SU-DHL-6 (cell line): Measurements from ENCODE around the gene RPS6KA3.
A peak's percentile ranks its signal among the peaks of the same experiment; 100 is the strongest.

Experiments
- H2AFZ ChIP-seq: fragments of 200-600 bp; sonication (generic); 2 replicates; pipeline ENCODE4 v1.6.1; 2014; ENCODE audit warnings: low read depth, mild to moderate bottlenecking, moderate library complexity, mixed read lengths, antibody characterized with exemption, low read length; ENCODE audit not compliant: severe bottlenecking
- H3F3A ChIP-seq: fragments of 200-600 bp; shearing (Covaris generic); 2 replicates; pipeline ENCODE4 v1.6.0; 2016; ENCODE audit warnings: antibody characterized with exemption, mild to moderate bottlenecking; ENCODE audit not compliant: insufficient read depth
- H3K27ac ChIP-seq: fragments of 200-600 bp; sonication (generic); 2 replicates; pipeline ENCODE4 v1.5.1; 2016; ENCODE audit warnings: low read depth, mild to moderate bottlenecking, low read length, moderate library complexity, mixed read lengths
- H3K27me3 ChIP-seq: fragments of 200-600 bp; sonication (generic), shearing (Covaris generic); 2 replicates; pipeline ENCODE4 v1.6.0; 2014; ENCODE audit warnings: mild to moderate bottlenecking, low read length
- H3K36me3 ChIP-seq: fragments of 200-600 bp; sonication (generic); 2 replicates; pipeline ENCODE4 v1.6.1; 2014; ENCODE audit warnings: mild to moderate bottlenecking, low read length, mixed read lengths
- H3K4me2 ChIP-seq: fragments of 300-600, 200-600 bp; shearing (Covaris generic), sonication (generic); 2 replicates; pipeline ENCODE4 v1.6.0; 2014; ENCODE audit warnings: low read length, low read depth, mild to moderate bottlenecking; ENCODE audit not compliant: poor library complexity, severe bottlenecking
- H3K4me3 ChIP-seq: fragments of 200-600 bp; sonication (generic); 2 replicates; pipeline ENCODE4 v1.5.1; 2014; ENCODE audit warnings: antibody characterized with exemption, low read length, mild to moderate bottlenecking, mixed read lengths; ENCODE audit not compliant: insufficient read depth, poor library complexity, severe bottlenecking
- H3K79me2 ChIP-seq: fragments of 200-600 bp; sonication (generic); 2 replicates; pipeline ENCODE4 v1.6.1; 2014; ENCODE audit warnings: mild to moderate bottlenecking, low read length, moderate library complexity; ENCODE audit not compliant: insufficient read depth
- H3K9ac ChIP-seq: fragments of 200-600 bp; sonication (generic); 2 replicates; pipeline ENCODE4 v1.7.0; 2014; ENCODE audit warnings: mild to moderate bottlenecking, low read length
- H3K9me2 ChIP-seq: fragments of 200-600 bp; sonication (generic); replicated peaks from 2 replicates; pipeline ENCODE4 v1.6.1; 2014; ENCODE audit warnings: low read length; ENCODE audit not compliant: insufficient read depth
- H3K9me3 ChIP-seq: fragments of 200-600 bp; sonication (generic); 2 replicates; pipeline ENCODE4 v1.6.1; 2014; ENCODE audit warnings: low read length, mixed read lengths; ENCODE audit not compliant: insufficient read depth
- H4K20me1 ChIP-seq: fragments of 200-600 bp; sonication (generic); 2 replicates; pipeline ENCODE4 v1.6.1; 2014; ENCODE audit warnings: low read depth, mild to moderate bottlenecking, antibody characterized with exemption, low read length, moderate library complexity, mixed read lengths
- CTCF ChIP-seq: fragments of 200-600 bp; sonication (generic); IDR thresholded peaks from one replicate; pipeline ENCODE4 v1.5.1; 2017; ENCODE audit warnings: antibody characterized with exemption, mild to moderate bottlenecking, low read length, moderate library complexity; ENCODE audit not compliant: insufficient read depth, poor library complexity, severe bottlenecking
- EZH2phosphoT487 ChIP-seq: fragments of 200-600 bp; sonication (generic), shearing (Covaris generic); conservative IDR thresholded peaks from 2 replicates; pipeline ENCODE4 v1.6.1; 2018; ENCODE audit warnings: mild to moderate bottlenecking, antibody characterized with exemption, low read length, moderate library complexity, mixed read lengths

RPS6KA3 gene

GRCh38 chrX:20139966-20140365, 126.7 kb downstream of the RPS6KA3 start:
- Histone ChIP-seq H3K27me3 (no peaks in the 10 kb centered on the region), H3K36me3 (0 out of 2 replicates have a peak, but pooled peaks cover 7% of the 10 kb centered on the region), H3K9me3 (no peaks in the 10 kb centered on the region), H3K4me3 (peak overlapping the region; percentile 94), H2AFZ (no peak overlapping the region), H3K27ac (no peak overlapping the region), H3K4me2 (peak overlapping the region; percentile 82), H4K20me1 (peaks cover 9% of the 10 kb centered on the region; the same call in 1 of the 2 replicates), H3K9ac (peak overlapping the region; percentile 94), H3K9me2 (no peaks in the 10 kb centered on the region), H3F3A (0 out of 2 replicates have a peak, but pooled peaks cover 6% of the 10 kb centered on the region), H3K79me2 (peaks cover 38% of the 10 kb centered on the region)
- TF ChIP-seq EZH2phosphoT487: no peak
- no peak for TF ChIP-seq CTCF

- H3K9me3 ChIP-seq: no peaks in the 10 kb centered on the region
- peaks cover 33% of the 10 kb centered on the region for H3K79me2 ChIP-seq
- peaks cover 9% of the 10 kb centered on the region; the same call in 1 of the 2 replicates for H4K20me1 ChIP-seq
- H3K4me2 ChIP-seq: no peak overlapping the region
- no peaks in the 10 kb centered on the region for H3K9me2 ChIP-seq
- no peak overlapping the region for H2AFZ ChIP-seq
- no peak overlapping the region for H3K27ac ChIP-seq
- H3K9ac ChIP-seq: no peak overlapping the region
- no peaks in the 10 kb centered on the region for H3K27me3 ChIP-seq
- TF ChIP-seq CTCF (no peak), EZH2phosphoT487 (no peak)
- H3K36me3 ChIP-seq: peaks cover 11% of the 10 kb centered on the region; the same call in 1 of the 2 replicates
- H3K4me3 ChIP-seq: no peak overlapping the region
- H3F3A ChIP-seq: peaks cover 5% of the 10 kb centered on the region; the same call in 1 of the 2 replicates
Observed at GRCh38 chrX:20135944-20136343, 130.8 kb downstream of the RPS6KA3 start.

GRCh38 chrX:20132666-20133065, 134.0 kb downstream of the RPS6KA3 start:
- Histone ChIP-seq H3K27ac (no peak overlapping the region), H3K9me3 (no peaks in the 10 kb centered on the region), H3K4me2 (no peak overlapping the region), H3K27me3 (no peaks in the 10 kb centered on the region), H3K9ac (no peak overlapping the region), H2AFZ (no peak overlapping the region), H3K4me3 (no peak overlapping the region), H3K79me2 (peaks cover 5% of the 10 kb centered on the region; the same call in 1 of the 2 replicates), H3K36me3 (peaks cover 11% of the 10 kb centered on the region; the same call in 1 of the 2 replicates), H3F3A (peaks cover 18% of the 10 kb centered on the region), H3K9me2 (no peaks in the 10 kb centered on the region), H4K20me1 (no peaks in the 10 kb centered on the region)
- TF ChIP-seq EZH2phosphoT487 (no peak), CTCF (no peak)
